ENCODE measurements around the gene TMEM150B.

The TMEM150B gene

DNA sequence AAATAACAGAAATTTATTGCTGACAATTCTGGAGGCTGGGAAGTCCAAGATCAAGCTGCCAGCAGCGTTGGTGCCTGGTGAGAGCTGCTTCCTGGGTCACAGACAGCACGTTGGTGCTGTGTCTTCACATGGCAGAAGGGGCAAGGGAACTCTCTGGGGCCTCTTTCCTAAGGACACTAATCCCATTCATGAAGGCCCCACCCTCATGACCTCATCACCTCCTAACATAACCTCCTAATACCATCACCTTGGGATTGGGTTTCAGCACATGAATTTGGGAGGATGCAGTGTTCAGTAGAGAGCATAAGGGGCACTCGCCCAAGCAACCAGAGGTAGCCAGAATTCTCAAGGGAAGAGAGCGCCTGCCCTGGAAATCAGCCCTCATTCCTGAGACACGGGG, 15.7 kb downstream of the TMEM150B start:
- Histone ChIP-seq H3K27ac (no peak overlapping the region), H3K36me3 (ENCODE audit: insufficient read depth, low read length) (peaks cover 23% of the 10 kb centered on the region; the same call in 1 of the 2 replicates), H3K4me3 (no peak overlapping the region), H3K9ac (ENCODE audit: insufficient read length) (no peak overlapping the region), H3K9me3 (ENCODE audit: low read depth, low read length) (no peaks in the 10 kb centered on the region)
- DNase-seq (ENCODE audit: low read depth, low spot score): no peak
- TF ChIP-seq POLR2AphosphoS5 (IDR thresholded peaks at IDR 0.05; ENCODE audit: borderline replicate concordance, low read depth, low read length): no peak
- TF ChIP-seq EZH2 (IDR thresholded peaks at IDR 0.05): no peak
- TF ChIP-seq FOXP2 (optimal IDR thresholded peaks at IDR 0.05; ENCODE audit: control extremely low read depth, extremely low read length, insufficient read depth): no peak

- Histone ChIP-seq H3K27ac (no peak overlapping the region), H3K36me3 (ENCODE audit: insufficient read depth, low read length) (peaks cover 25% of the 10 kb centered on the region; the same call in 1 of the 2 replicates), H3K9me3 (ENCODE audit: low read depth, low read length) (no peaks in the 10 kb centered on the region), H3K4me3 (no peak overlapping the region), H3K9ac (ENCODE audit: insufficient read length) (no peak overlapping the region)
- DNase-seq (ENCODE audit: low read depth, low spot score): no peak
- no peak for TF ChIP-seq POLR2AphosphoS5 (IDR thresholded peaks at IDR 0.05; ENCODE audit: borderline replicate concordance, low read depth, low read length)
- TF ChIP-seq EZH2 (IDR thresholded peaks at IDR 0.05): no peak
- TF ChIP-seq FOXP2 (optimal IDR thresholded peaks at IDR 0.05; ENCODE audit: control extremely low read depth, extremely low read length, insufficient read depth): no peak
Measured at GRCh38 chr19:55308281-55308680, 16.9 kb downstream of the TMEM150B start.

DNA sequence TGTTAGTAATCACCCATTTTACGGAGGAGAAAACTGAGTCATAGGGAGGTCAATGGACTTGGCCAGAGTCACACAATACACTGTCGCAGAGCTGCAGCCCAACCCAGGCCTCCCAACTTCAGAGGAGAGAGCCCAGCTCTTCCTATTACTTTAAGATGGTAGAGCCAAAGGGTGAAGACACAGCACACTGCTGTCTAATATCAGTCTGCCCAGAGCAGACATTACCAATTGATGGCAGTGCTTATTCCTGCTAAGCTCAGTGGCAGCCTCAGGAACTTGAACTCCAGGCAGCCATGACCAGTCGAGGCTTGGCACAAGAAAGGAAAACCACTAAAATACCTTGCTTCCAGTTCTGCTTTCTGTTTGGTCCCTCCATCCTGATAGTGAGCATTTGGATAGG, 18.4 kb downstream of the TMEM150B start:
- Histone ChIP-seq H3K9me3 (ENCODE audit: low read depth, low read length) (no peaks in the 10 kb centered on the region), H3K4me3 (no peak overlapping the region), H3K9ac (ENCODE audit: insufficient read length) (no peak overlapping the region), H3K27ac (no peak overlapping the region), H3K36me3 (ENCODE audit: insufficient read depth, low read length) (peaks cover 30% of the 10 kb centered on the region; the same call in 1 of the 2 replicates)
- no peak for DNase-seq (ENCODE audit: low read depth, low spot score)
- no peak for TF ChIP-seq FOXP2 (optimal IDR thresholded peaks at IDR 0.05; ENCODE audit: control extremely low read depth, extremely low read length, insufficient read depth)

DNA sequence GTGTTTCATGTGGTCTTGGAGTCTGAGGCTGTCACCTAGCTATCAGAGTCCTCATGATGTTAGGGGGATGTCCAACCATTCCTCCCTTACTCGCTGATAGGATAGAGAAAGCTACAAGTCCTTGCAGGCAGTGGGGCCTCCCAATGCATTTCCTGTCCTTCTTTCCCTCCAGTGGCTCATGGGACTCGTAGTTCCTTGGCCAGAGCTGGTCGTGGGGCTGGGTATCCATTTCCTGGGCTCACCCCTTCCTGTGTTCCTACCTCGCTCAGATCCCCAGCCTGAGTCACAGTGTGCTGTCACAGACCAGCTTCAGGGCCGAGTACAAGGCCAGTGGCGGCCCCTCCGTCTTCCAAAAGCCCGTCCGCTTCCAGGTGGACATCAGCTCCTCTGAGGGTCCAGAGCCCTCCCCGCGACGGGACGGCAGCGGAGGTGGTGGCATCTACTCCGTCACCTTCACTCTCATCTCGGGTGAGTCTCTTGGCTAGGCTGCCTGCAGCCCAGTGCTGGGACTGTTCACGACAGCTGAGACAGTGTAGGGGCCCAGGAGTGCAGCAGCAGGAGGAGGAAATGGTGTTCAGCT, 19.1 kb downstream of the TMEM150B start:
- DNase-seq (ENCODE audit: low read depth, low spot score): no peak
- Histone ChIP-seq H3K9ac (ENCODE audit: insufficient read length) (no peak overlapping the region), H3K4me3 (no peak overlapping the region), H3K27ac (no peak overlapping the region), H3K9me3 (ENCODE audit: low read depth, low read length) (no peaks in the 10 kb centered on the region), H3K36me3 (ENCODE audit: insufficient read depth, low read length) (peaks cover 30% of the 10 kb centered on the region; the same call in 1 of the 2 replicates)
- TF ChIP-seq POLR2AphosphoS5 (IDR thresholded peaks at IDR 0.05; ENCODE audit: borderline replicate concordance, low read depth, low read length) (no peak), FOXP2 (optimal IDR thresholded peaks at IDR 0.05; ENCODE audit: control extremely low read depth, extremely low read length, insufficient read depth) (no peak), EZH2 (IDR thresholded peaks at IDR 0.05) (no peak)

DNA sequence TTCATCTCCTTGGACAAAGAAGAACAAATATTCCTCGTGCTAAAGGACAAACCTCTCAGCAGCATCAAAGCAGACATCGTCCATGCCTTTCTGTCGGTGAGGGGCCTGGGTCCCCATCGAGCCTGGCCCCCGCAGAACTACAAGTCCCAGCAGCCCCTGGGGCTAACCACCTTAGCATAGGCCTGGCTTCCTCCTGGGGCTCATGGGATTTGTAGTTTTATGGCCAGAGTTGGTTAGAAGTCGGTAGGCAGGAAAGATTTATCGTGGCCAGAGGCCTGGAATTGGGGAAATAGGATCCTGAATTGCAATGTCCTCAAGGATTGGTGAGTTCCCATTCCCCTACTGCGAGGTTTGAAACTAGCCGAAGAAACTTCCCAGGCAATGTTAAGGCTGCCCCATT, 19.6 kb downstream of the TMEM150B start:
- H3K9ac ChIP-seq (ENCODE audit: insufficient read length): no peak overlapping the region
- no peak for DNase-seq (ENCODE audit: low read depth, low spot score)
- H3K36me3 ChIP-seq (ENCODE audit: insufficient read depth, low read length): peaks cover 30% of the 10 kb centered on the region; the same call in 1 of the 2 replicates
- no peak overlapping the region for H3K27ac ChIP-seq
- no peaks in the 10 kb centered on the region for H3K9me3 ChIP-seq (ENCODE audit: low read depth, low read length)
- TF ChIP-seq POLR2AphosphoS5 (IDR thresholded peaks at IDR 0.05; ENCODE audit: borderline replicate concordance, low read depth, low read length) (no peak), EZH2 (IDR thresholded peaks at IDR 0.05) (no peak), FOXP2 (optimal IDR thresholded peaks at IDR 0.05; ENCODE audit: control extremely low read depth, extremely low read length, insufficient read depth) (no peak)
- H3K4me3 ChIP-seq: no peak overlapping the region

DNA sequence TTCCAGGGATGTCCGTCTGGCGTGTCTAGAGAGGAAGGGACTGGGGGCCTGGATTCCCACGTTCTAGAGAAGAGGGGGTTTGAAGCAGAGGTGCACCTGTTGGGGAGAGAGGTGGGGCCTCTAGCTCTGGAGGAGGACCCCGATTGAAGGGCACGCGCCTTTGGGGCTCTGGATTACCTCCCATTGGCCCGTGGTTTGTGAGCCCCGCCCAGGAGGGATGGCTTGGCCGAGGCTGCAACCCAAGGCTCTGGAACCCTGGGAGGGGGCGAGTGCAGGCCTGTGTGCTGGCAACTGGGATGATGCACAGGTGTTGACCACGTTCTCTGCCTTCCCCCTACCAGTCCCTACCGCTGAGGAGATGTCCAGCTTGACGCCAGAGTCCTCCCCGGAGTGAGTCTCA, 20.2 kb downstream of the TMEM150B start:
- H3K4me3 ChIP-seq: no peak overlapping the region
- H3K36me3 ChIP-seq (ENCODE audit: insufficient read depth, low read length): peaks cover 30% of the 10 kb centered on the region; the same call in 1 of the 2 replicates
- no peak overlapping the region for H3K9ac ChIP-seq (ENCODE audit: insufficient read length)
- TF ChIP-seq EZH2 (IDR thresholded peaks at IDR 0.05) (no peak), POLR2AphosphoS5 (IDR thresholded peaks at IDR 0.05; ENCODE audit: borderline replicate concordance, low read depth, low read length) (no peak), FOXP2 (optimal IDR thresholded peaks at IDR 0.05; ENCODE audit: control extremely low read depth, extremely low read length, insufficient read depth) (no peak)
- no peak for DNase-seq (ENCODE audit: low read depth, low spot score)
- H3K27ac ChIP-seq: no peak overlapping the region
- H3K9me3 ChIP-seq (ENCODE audit: low read depth, low read length): no peaks in the 10 kb centered on the region

- H3K27ac ChIP-seq: no peak overlapping the region
- H3K36me3 ChIP-seq (ENCODE audit: insufficient read depth, low read length): peaks cover 29% of the 10 kb centered on the region; the same call in 1 of the 2 replicates
- no peak overlapping the region for H3K4me3 ChIP-seq
- H3K9me3 ChIP-seq (ENCODE audit: low read depth, low read length): no peaks in the 10 kb centered on the region
- H3K9ac ChIP-seq (ENCODE audit: insufficient read length): no peak overlapping the region
- DNase-seq (ENCODE audit: low read depth, low spot score): no peak
- TF ChIP-seq FOXP2 (optimal IDR thresholded peaks at IDR 0.05; ENCODE audit: control extremely low read depth, extremely low read length, insufficient read depth) (no peak), POLR2AphosphoS5 (IDR thresholded peaks at IDR 0.05; ENCODE audit: borderline replicate concordance, low read depth, low read length) (no peak), EZH2 (IDR thresholded peaks at IDR 0.05) (no peak)
Measured at GRCh38 chr19:55304279-55304978, 20.7 kb downstream of the TMEM150B start.

GRCh38 chr19:55303477-55303876, 21.7 kb downstream of the TMEM150B start:
- Histone ChIP-seq H3K27ac (no peak overlapping the region), H3K9ac (ENCODE audit: insufficient read length) (no peak overlapping the region), H3K36me3 (ENCODE audit: insufficient read depth, low read length) (peaks cover 23% of the 10 kb centered on the region; the same call in 1 of the 2 replicates), H3K9me3 (ENCODE audit: low read depth, low read length) (no peaks in the 10 kb centered on the region), H3K4me3 (no peak overlapping the region)
- TF ChIP-seq EZH2 (IDR thresholded peaks at IDR 0.05): no peak
- no peak for TF ChIP-seq POLR2AphosphoS5 (IDR thresholded peaks at IDR 0.05; ENCODE audit: borderline replicate concordance, low read depth, low read length)
- no peak for TF ChIP-seq FOXP2 (optimal IDR thresholded peaks at IDR 0.05; ENCODE audit: control extremely low read depth, extremely low read length, insufficient read depth)
- no peak for DNase-seq (ENCODE audit: low read depth, low spot score)
